ENCODE results near the gene MRPL46.

The MRPL46 gene

DNA sequence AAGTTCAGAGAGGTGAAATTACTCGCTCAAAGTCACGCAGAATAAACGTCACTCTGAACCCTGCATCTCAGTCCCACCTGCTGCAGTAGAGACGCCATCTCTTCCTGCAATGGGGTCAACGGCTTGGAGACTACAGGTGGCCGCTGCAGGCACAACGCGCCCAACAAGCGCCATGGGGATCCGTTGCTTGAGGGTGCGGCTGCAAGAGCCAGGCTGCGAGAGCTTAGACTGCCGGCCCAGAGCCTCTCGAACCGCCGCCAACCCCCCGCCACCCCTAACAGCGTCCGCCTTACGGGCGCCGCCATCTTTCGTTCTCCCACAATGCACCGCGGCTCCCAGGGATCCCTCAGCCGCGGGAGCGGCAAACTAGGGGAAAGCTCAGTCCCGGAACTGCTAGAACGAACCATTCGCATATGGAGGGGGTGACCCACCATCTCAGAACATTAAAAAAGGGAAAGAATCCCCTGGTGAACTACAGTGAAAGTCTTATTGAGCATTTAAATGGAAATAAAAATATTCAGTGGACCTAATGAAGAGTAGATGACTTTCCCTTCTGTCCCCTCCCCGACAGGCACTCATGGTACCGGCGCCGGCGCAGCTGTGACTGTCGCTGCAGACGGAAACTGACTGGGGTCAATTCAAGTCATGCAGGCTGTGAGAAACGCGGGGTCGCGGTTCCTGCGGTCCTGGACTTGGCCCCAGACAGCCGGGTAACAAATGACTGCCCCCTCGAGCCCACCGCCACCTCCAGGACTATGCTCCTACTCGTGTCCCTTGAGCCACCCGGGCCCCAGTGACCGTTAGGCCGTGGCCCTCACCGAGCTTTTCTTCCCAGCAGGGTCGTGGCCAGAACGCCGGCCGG, at the start of gene MRPL46, which contains the start of gene MRPS11:
TSS of gene MRPL46 (minus strand) at position 316 of the 862 bp plus-strand sequence. CDS start at position 305, 11 bp downstream.
TSS of gene MRPS11 (plus strand) at position 636 of the 862 bp plus-strand sequence. CDS start at position 646, 10 bp downstream.
- peak; percentile 75 to 77 for DNase-seq (ENCODE audit: low read depth in 2 of 2)

DNA sequence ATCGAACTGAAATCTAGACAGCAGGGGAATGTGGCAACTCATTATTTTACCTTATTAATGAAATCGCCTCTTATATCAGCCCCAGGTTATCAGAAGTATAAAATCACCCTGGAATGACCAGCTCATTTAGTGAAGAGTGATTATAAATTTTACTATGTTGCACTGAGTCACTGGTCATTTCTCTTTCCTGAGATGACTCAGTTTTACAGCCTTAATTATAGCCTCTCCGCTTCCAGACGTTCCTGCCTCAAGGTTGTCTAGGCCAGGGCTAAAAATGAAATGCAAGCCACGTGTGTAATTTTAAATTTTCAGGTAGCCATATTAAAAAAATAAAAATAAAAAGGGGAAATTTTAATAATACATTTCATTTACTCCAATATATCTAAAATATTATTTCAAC, 46.0 kb upstream of the MRPL46 start:
- DNase-seq (ENCODE audit: low read depth in 2 of 2) = peak; percentile 9 to 18

DNA sequence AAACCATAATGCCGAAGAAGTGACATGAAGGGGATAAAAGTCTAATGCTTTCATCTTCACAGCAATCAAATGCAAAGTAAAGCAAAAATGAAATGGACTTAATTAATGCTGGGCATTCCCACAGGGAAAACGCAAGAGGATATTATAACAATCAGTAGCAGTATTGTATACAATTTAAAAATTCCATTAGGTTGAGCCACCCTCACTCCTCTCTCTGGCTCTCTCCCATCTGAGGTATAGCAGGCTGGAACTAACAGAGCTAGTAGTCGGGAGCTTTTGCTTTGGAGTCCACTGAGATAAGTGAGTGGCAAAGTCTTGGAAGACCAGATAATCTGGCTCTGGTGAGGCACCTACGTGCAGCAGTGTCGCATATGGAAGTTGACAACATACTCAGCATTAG, 45.4 kb upstream of the MRPL46 start:
- DNase-seq (ENCODE audit: low read depth in 2 of 2) = peak; percentile 22 to 26

DNA sequence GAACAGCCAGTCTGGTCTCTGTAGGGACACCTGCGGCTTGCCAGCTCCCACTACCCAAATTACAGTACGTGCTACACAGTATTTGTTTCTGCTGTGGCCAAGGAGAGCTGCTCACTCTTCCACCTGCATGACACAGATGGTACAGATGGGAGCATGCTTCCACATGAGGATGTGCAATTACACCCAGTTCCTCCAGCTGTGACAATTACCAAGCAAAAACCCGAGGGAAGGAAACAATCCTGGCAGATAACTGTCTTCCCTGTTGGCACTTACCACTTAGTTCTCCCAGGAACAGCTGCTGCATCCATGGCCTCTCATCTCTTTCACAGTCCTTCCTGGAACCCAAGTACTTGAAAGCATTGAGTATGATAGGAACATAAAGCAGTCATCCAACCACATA, 44.9 kb upstream of the MRPL46 start:
- DNase-seq (ENCODE audit: low read depth in 2 of 2) = no peak

DNA sequence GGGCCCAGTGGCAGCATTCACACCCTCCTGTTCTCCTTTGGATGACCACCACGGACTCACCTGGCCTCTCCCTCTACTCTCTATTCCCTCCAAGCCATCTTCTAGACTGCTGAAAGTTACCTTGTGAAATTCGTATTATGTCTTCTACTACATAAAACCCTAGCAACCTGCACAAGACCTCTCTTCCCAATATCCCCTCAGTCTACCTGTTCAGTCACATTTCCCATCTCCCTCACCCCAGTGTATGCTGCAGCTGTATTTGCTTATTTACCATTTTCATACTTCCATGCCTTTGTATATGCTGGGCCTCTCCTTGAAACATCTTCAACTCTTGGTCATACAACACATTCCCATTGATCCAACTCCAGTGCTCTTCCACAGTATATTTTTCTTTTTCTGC, 44.0 kb upstream of the MRPL46 start:
- DNase-seq (ENCODE audit: low read depth in 2 of 2) = no peak

DNA sequence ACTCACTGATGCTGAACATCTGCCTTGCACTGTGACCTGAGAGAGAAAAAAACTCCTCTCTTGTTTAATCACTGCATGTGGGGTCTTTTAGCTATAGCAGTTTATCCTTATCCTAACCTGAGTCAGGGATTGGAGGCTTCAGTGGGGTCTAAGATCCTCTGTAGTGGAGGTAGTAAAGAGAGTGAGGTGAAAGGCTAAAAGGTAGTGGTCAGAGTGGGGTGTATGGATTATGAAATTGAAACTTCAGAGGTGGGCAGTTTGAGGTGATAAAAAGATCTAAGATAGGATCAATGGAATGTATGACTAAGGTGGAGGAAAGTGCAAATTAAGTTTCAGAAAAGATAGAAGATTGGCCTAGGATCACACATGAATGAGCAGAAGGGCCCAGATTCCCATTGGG, 42.8 kb upstream of the MRPL46 start:
- no peak for DNase-seq (ENCODE audit: low read depth in 2 of 2)

DNA sequence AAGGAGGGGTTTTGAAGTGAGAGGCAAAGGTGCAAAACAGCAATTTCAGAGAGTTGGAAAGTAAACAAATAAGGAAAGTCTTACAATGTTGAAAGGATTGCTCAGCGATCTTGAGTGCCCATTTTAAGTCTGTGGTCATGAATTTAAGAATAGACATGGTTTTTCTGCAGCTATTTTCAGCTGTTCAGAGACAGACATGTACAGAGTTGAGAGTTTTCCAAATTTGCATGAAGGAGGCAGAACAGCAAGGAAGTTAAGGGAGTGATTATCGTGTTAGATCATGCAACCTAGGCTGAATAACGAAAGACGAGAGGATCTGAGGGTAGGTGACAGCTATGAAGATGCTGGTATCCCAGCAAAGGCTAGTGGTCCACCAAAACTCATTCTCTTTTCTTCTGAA, 42.1 kb upstream of the MRPL46 start:
- no peak for DNase-seq (ENCODE audit: low read depth in 2 of 2)

DNA sequence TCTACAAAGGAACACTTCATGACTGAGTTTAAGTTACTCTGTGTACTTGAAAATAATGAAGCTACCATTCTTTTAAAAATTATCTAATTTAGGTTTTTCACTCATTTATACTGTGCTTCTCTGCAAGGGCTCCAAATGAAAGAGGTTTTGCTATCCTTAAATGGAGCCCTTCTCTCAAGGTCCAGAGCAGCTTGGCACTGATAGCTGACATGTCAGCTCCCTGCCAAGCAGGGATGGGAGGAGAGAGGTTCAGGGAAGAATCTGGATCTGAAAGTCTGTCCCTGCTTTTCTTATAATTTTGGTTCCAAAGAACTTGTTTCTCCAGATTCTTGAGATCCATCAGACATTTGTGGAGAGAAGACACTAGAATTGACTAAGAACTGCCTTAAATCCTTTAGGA, 39.4 kb upstream of the MRPL46 start:
- no peak for DNase-seq (ENCODE audit: low read depth in 2 of 2)

DNA sequence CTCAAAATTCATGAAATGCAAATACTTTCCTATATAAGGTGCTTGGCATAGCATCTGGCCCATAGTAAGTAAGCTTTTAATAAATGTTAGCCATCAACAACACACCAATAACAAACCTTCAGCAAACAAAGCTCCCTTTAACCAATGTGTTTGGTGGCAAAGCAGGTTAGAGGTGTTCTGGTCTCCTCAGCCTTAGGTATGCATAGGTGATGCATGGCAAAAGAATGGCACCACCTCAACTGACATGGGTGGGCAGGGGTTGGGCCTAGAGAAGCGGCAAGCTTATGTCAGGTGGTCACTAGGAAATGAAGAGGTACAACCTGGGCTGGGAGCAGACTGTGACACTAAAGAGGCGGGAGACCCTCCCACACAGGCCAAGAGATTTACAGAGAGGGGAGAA, 38.5 kb upstream of the MRPL46 start:
- no peak for DNase-seq (ENCODE audit: low read depth in 2 of 2)

DNA sequence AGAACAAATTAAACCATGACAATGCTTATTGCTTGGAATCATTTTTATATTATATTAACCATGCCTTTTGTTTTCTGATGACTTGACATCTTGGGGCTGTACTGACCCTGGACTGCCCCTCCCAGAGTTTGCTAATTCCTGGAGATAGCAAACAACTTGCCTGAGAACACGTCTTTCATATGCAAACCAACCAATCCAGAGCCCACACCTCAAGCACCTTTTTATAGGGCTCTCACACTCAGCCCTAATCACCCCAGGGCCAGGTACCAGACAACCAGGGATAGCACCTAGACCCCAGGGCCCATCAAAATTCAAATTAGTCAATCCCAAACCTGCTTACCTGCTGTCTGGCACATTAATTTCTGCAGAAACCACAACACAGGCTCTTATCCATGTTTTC, 37.3 kb upstream of the MRPL46 start:
- no peak for DNase-seq (ENCODE audit: low read depth in 2 of 2)

DNA sequence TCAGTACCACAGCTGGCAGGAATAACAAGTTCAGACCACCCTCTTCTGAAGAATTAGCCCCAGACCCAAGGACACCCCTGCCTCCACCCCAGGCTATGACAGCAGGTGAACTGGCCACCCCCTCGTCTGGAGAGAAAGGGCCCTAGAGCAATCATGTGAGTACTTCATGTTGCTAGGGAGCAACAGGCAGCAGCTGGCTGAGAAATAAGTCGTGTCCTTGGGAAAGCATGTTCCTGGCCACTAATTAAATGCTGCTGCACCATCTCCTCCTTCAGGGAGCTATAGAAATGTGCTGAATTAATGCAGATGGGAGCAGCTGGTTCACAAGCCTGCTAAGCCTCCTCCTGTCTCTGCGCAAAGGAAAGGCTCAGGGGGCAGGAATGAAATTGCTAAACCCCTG, 31.8 kb upstream of the MRPL46 start:
- DNase-seq (ENCODE audit: low read depth in 2 of 2) = no peak

DNA sequence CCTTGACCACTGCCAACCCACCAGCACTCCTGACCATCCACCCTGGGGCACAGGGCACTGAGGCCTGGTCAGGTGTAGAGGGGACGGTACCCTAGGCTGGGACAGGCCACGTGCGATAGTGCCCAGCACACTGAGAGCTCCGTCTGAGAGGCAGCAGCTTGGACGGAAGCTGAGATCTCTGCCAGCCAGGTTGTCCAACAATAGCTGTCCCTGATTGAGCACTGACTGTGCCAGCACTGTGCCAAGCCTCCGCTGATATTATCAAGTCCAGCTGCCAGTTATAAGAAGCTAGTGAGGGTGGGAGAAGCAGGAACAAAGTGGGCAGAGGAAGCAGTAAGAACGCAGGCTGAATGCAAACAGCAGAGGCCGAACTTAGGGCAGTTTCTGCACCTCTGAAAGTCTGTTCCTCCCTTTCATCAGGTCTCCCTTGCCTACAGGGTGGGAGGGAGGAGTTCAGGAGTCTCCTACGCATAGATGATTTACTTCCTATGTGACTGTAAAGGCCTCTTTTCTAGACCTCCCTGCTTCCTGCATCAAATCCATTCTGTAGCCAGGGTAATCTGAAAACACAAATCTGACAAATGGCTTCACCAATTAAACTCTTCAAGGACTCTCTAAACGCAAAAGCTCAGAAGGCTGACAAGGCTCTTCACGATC, 30.0 kb upstream of the MRPL46 start:
- no peak for DNase-seq (ENCODE audit: low read depth in 2 of 2)

DNA sequence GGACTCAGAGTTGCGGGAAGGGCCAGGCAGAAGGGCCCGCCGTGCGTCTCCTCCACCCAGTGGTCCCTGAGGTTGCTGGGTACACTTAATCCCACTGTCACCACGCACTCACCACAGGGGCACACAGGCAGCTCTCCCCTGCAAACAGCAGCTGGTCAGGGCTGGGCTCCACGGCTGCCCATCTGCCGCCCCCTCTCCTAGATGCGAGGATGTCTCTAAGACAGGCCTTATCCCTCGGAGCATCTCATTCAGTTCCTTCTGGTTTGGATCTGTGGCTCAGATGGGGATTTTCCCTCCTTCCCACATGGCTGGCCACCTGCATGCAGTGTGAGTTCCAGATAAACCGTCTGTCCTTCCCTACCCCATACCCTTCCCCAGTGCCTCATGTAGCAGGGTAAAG, 26.7 kb upstream of the MRPL46 start:
- no peak for DNase-seq (ENCODE audit: low read depth in 2 of 2)

DNA sequence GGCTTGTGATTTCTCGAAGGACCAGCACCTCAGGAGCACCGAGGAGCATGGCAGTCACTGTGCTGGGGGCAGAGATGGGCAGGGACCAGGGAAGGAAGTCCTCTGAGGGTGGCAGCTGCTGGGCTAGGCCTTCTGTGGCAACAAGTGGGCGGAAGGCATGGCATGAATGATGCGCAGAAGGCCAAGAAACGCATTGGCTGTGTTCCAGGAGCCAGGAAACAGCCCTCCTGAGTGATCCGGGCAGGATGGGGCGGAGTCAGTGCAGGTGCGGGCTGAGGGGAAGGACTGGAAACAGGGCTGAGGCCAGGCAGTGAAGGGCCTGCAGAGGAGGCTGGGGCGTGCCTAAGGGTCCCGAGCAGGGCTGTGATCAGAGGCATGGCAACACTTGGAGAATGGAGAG, 24.0 kb upstream of the MRPL46 start:
- no peak for DNase-seq (ENCODE audit: low read depth in 2 of 2)

DNA sequence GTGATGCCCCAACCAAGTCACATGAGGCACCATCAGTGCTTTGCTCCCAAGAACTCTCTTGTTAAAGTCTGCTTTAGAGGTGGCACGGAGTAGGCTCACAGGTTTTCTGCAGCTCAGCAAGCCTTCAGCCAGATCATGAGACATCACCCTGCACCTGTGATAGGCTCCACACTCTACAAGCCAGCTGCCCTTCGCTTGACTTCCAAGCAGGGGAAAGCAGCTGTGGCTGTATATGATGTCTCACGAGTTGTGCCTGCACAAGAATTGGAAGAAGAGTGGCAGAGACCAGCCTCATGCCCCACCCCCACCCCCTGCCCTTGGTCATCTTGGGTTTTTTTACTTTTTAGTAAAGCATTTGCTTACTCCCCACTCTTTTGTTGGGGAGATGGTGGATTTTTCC, 22.8 kb upstream of the MRPL46 start:
- no peak for DNase-seq (ENCODE audit: low read depth in 2 of 2)

DNA sequence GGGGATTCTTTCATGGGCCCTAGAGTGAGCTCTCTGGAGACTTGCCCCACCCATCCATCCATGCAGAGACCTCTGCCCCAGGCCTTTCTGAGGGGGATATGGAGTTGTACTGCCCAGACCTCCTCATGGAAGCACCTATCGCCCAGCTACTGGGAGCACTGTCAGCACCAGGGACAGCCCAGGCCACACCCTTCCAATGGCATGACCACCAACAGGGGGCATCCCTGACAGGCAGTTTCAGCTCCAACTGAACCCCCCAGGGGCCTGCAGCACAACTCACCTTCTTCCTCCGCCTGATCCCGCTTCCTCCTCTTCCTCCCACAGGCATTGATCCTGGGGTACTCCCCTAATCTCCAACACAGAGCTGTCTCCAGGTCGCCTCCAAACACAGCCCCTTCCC, 22.1 kb upstream of the MRPL46 start:
- no peak for DNase-seq (ENCODE audit: low read depth in 2 of 2)

DNA sequence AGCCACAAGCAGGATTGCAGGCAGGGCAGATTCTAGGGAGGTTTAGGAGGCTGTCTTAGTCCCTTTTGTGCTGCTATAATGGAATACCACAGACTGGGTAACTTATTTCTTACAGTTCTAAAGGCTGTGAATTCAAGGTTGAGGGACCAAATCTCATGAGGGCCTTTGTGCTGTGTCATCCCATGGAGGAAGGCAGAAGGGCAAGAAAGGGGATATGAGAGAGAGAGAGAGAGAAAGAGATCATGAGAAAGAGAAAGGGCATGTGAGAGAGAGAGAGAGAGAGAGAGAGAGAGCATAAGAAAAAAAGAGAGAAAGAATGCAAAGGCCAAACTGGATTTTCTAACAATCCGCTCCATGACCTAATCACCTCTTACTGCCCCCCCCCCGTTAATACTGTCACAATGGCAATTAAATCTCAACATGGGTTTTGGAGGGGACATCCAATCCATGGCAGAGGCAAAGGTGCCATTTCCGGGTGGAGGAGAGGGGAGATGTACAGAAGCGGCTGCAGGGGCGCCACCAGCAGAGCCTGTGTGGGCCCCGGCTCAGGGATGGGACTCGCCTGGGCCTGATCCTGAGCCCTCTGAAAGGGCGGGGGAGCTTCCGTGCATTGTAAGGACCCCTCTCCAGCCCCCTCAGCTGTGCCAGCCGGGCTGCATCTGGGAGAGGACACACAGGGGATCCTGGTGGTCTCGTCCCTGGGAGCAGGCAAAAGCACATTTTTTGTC, 20.8 kb upstream of the MRPL46 start:
- no peak for DNase-seq (ENCODE audit: low read depth in 2 of 2)

DNA sequence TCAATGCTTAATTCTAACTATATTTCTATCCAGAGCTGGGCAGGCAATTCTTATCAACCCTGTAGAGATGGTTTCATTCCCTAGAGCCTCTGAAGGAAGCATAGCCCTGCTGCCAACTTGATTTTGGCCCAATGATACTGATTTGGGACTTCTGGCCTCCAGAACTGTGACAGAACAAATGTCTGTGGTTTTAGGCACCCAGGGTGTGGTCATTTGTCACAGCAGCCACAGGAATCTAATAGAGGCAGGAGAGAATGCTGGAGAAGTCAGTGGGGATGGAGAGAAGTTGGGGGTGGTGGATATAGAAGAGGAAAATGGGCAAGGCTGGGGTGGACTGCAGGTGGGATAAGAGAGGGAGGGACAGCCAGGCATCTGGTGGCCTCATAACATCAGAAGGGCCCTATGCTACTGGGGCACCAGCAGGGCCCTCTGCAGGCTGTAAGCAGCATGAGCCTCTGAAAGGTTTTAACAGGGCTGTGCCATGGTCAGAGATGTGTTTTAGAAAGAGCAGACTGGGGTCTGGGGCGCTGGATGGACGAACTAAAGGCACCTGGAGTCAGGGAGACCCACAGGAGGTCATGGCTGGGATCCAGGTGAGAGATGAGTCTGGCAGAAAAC, 20.1 kb upstream of the MRPL46 start:
- no peak for DNase-seq (ENCODE audit: low read depth in 2 of 2)

DNA sequence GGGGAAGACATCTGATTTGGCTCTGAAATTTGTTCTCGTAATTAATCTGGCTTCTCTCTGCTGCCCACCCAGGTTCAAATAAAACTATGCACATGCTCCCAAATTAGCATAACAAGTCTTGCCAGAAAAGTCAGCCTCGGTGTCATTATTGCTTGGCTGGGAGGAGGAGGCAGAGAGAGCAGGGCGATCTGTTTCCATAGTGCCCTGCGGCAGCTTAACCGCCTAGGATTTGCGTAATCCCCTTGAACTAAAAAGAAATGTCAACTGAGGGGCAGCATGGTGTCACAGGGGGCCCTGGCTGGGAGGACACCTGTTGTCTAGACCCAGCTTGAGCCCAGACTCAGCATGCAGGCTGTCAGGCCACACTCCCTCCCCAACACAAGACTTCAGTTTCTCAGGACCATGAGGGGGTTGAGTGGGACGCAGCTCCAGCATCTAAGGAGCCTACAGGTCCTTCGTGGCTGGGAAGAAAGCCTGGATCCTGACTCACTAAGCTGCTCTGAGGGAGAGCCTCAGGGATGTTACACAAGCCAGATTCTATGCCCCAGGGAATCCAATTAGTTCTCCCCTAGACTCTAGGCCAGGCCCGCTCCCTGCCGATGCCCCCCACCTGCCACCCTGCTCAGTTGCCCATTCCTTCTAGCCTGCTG, 17.6 kb upstream of the MRPL46 start:
- peak in 1 of 2 experiments; percentile 5 for DNase-seq (ENCODE audit: low read depth in 2 of 2)

DNA sequence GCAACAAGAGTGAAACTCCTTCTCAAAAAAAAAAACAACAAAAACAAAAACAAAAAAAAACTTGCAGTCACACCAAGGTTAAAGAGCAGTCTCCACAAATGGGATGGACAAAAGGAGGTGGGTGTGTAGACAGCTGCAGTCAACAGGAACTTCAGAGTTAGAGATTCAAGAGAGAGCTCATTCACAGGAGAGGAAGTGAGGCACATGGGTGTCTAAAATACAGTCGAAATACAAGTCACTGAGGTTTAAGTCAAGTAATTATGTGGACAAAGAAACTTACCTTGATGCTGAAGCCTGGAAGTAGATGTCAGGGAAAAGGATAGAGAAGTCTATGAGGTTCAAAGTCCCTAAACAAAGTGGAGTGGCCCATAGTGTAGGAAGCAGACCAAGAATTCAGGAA, 15.1 kb upstream of the MRPL46 start:
- DNase-seq (ENCODE audit: low read depth in 2 of 2) = no peak

DNA sequence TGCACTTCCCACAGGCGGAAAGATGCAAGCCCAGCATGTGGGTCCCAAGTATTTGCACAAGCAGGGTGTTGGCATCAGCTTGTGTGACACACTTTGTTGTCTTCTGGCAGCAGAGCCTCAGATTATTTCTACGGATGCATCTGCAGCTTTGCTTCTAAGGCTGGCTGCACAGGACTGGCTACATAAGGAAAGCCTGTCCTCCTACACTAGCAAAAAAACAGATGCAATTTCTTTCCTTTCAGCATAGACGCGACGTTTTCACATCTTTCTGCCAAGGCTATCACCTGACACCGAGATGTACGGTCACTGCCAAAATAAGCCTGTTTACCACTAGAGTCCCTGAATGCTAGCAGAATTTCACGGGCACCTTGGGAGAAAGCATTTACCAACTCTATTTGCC, 13.8 kb upstream of the MRPL46 start:
- DNase-seq (ENCODE audit: low read depth in 2 of 2) = no peak

DNA sequence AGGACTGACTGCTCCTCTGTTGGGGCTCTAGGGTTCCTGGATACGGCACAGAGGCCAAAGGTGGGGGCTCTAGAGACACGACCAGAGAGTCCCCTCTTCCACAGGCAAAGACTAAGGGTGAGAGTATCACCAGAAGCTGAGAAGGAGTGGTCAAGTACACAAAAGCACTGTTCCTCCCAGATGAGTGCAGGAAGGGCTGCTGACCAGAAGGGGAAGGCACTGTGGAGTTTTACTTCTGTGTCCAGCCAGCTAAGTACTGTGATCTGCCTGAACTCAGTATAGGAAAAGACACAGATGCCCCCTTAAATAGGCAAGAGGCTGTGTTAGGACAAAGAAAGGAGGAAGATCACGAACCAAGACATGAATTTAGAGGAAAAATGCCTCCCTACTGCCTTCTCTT, 12.0 kb upstream of the MRPL46 start:
- no peak for DNase-seq (ENCODE audit: low read depth in 2 of 2)

Data from fibroblast of skin of left quadriceps (primary cell).